Right lobe of liver (tissue), 6 donors: Measurements from ENCODE around the gene NDUFAF5. TPM values are rescaled to one million over a fixed set of nuclear protein-coding genes. Genes with fewer than 3 reads are reported as not detected.
"Not testable (repeated sequence)": the region's sequence is repeated elsewhere in the genome, so short reads cannot be mapped to it uniquely, and the experiment has no call there.

ENCODE experiments used
- ATAC-seq, 4 donors: fragments of 200-7000 bp; cut with Tn5 transposase; one replicate each; pipeline ENCODE4 v1.9.1; 2020; ENCODE audit warnings: mild to moderate bottlenecking in 4 of 4, moderate library complexity in 4 of 4
- DNase-seq, 3 donors: peaks; one replicate each; pipeline ENCODE4 v3.0.0-alpha.2; 2020
- H3K27ac ChIP-seq, 3 donors: fragments of 200-600 bp; one replicate each; pipeline ENCODE4 v1.8.0; 2022
- H3K27me3 ChIP-seq, 2 donors: fragments of 200-600 bp; one replicate each; pipeline ENCODE4 v1.8.0; 2022
- H3K36me3 ChIP-seq, 4 donors: fragments of 200-600 bp; sonication (generic) in 1 of 4; one replicate each; pipeline versions ENCODE4 v1.5.1 to v1.8.0; 2017 to 2022; ENCODE audit warnings: control low read depth in 1 of 4
- H3K4me1 ChIP-seq, 4 donors: fragments of 200-600 bp; sonication (generic) in 1 of 4; one replicate each; pipeline versions ENCODE4 v1.5.1 to v1.8.0; 2017 to 2022; ENCODE audit warnings: control low read depth in 1 of 4
- H3K4me3 ChIP-seq, 3 donors: fragments of 200-600 bp; one replicate each; pipeline ENCODE4 v1.8.0; 2022
- H3K9me3 ChIP-seq, 4 donors: fragments of 200-600 bp; sonication (generic) in 1 of 4; one replicate each; pipeline versions ENCODE4 v1.5.1 to v1.8.0; 2017 to 2022; ENCODE audit warnings: control low read depth in 1 of 4
- CTCF ChIP-seq, 4 donors: fragments of 200-600 bp in 3 of 4; fragments of 450-650 bp in 1 of 4; IDR thresholded peaks; one replicate each; pipeline versions ENCODE4 v1.5.1 to v1.8.0; 2016 to 2022; ENCODE audit warnings: antibody characterized with exemption in 4 of 4, mild to moderate bottlenecking in 2 of 4
- POLR2A ChIP-seq: fragments of 450-650 bp; IDR thresholded peaks from one replicate; pipeline ENCODE4 v1.6.1; 2017; ENCODE audit warnings: antibody characterized with exemption, mild to moderate bottlenecking
- WGBS: methylation state at CpG from one replicate; pipeline ENCODE4 v1.1.6; 2018; ENCODE audit warnings: low coverage, low lambda C conversion rate; ENCODE audit not compliant: insufficient coverage; ENCODE audit errors: missing lambda C conversion rate; 5-methylcytosine and 5-hydroxymethylcytosine counted together
- intact Hi-C, 2 donors: fragments of 100-400 bp; cut with DNase I; formaldehyde crosslinking; loops; one replicate each; pipeline versions ENCODE4 v1.11.2 to v1.14.1; 2022
- long read RNA-seq: library from polyadenylated mRNA; unstranded; transcript quantifications from one replicate; pipeline ENCODE4 v2.0.0, GENCODE V29; 2019
- total RNA-seq, 6 experiments: library from RNA; depleted of rRNA in 2 of 6; stranded (reverse); fragments of >200 nt in 2 of 6; fragmentation: NEBNext Ultra II Directional in 3 of 6; extraction: Animal tissue kit (Norgen Biotek cat#: 25700) in 3 of 6; gene quantifications; one replicate each; pipeline versions ENCODE4 v1.1.0 to v1.2.4, GENCODE V29; 2016 to 2023
- donor health status: DM: no; HTN: yes; CAD: no.
- donor health status: DM: no; HTN: no; CAD: no.
- donor health status: DM: no; HTN: no; CAD: no.
- donor health status: DM: no; HTN: yes; CAD: no.
- donor health status: DM: no; HTN: yes; CAD: no.

The NDUFAF5 gene, protein sequence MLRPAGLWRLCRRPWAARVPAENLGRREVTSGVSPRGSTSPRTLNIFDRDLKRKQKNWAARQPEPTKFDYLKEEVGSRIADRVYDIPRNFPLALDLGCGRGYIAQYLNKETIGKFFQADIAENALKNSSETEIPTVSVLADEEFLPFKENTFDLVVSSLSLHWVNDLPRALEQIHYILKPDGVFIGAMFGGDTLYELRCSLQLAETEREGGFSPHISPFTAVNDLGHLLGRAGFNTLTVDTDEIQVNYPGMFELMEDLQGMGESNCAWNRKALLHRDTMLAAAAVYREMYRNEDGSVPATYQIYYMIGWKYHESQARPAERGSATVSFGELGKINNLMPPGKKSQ
- 10 to 100 TPM in 5 of 6 experiments, 1 to 10 TPM in 1; 9.8 to 15.9 (median 11.7) TPM for total RNA-seq
- long read RNA-seq, partial matches to known transcripts = 0 of 1 reads
- long read RNA-seq, other reads (novel, unspliced or antisense) = 0 of 1 reads

- ATAC-seq = peak; percentile 92 to 98 (median 94)
- TF ChIP-seq POLR2A (peak; percentile 71), CTCF (IDR thresholded peaks at IDR 0.05) (no peak)
- peaks cover 0 to 34% (median 13%) of the 10 kb centered on the region in 4 donors for H3K4me1 ChIP-seq
- intact Hi-C loops = no loop called here
- no peaks in the 10 kb centered on the region for H3K27me3 ChIP-seq
- peak within 1 kb of the TSS; percentile 79 to 90 (median 89) for H3K4me3 ChIP-seq
- no peaks in the 10 kb centered on the region for H3K9me3 ChIP-seq
- WGBS = under 1% methylated on average over 15 of the region's 54 CpGs
- H3K27ac ChIP-seq = peak within 1 kb of the TSS; percentile 78 to 98 (median 96)
- peak; percentile 93 to 96 (median 96) for DNase-seq
- H3K36me3 ChIP-seq = peaks cover 0 to 30% (median under 1%) of the 10 kb centered on the region in 4 donors
Observed at GRCh38 chr20:13784893-13785715, at the start of gene NDUFAF5, which contains the start of gene ESF1. TSS of gene NDUFAF5 (plus strand) at chr20:13785028. CDS start at chr20:13785069, 41 bp downstream. TSS of gene ESF1 (minus strand) at chr20:13784919. CDS start at chr20:13783140, 1,779 bp downstream.

DNA sequence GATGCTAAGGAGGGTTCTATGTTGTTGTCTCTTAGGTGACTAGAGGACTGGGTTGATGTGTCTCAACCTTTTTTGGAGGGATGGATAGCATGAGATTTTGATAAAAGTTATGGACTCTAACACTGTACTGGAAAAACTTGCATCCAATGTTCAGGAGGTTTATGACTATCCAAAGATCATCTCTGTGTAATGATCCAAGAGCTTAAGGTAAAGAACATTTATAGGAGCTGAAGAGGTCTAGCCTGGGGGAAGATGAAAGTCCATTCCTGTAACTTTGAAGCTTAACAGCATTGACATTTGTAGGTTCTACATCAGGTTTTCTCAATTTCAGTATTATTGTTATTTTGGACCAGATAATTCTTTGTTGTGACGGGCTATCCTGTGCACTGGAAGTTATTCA lies 49.0 kb upstream of the NDUFAF5 start:
- no peak for TF ChIP-seq POLR2A
- no peak for TF ChIP-seq CTCF (IDR thresholded peaks at IDR 0.05)
- 93% methylated on average over 1 of the region's 1 CpG for WGBS
- no peaks in the 10 kb centered on the region for H3K9me3 ChIP-seq
- ATAC-seq (no peak), DNase-seq (no peak)
- intact Hi-C loops = no loop called here
- H3K27me3 ChIP-seq = no peaks in the 10 kb centered on the region
- peaks cover 0 to 10% (median 3%) of the 10 kb centered on the region in 4 donors for H3K36me3 ChIP-seq
- H3K4me1 ChIP-seq = no peaks in the 10 kb centered on the region
- no peak overlapping the region for H3K27ac ChIP-seq
- no peak overlapping the region for H3K4me3 ChIP-seq

- Histone ChIP-seq H3K4me3 (no peak overlapping the region), H3K4me1 (no peaks in the 10 kb centered on the region), H3K27me3 (no peaks in the 10 kb centered on the region), H3K27ac (no peak overlapping the region), H3K36me3 (peaks cover 0 to 10% (median 3%) of the 10 kb centered on the region in 4 donors), H3K9me3 (no peaks in the 10 kb centered on the region)
- TF ChIP-seq POLR2A (no peak), CTCF (IDR thresholded peaks at IDR 0.05) (no peak)
- DNase-seq (no peak), ATAC-seq (no peak)
- intact Hi-C loops = no loop called here
- WGBS = 73% methylated on average over 3 of the region's 3 CpGs
Observed at GRCh38 chr20:13736436-13737191, 48.2 kb upstream of the NDUFAF5 start.

- H3K27ac ChIP-seq, H3K27me3 ChIP-seq, intact Hi-C loops, H3K4me1 ChIP-seq, ATAC-seq, DNase-seq, H3K9me3 ChIP-seq, H3K36me3 ChIP-seq, H3K4me3 ChIP-seq: not testable (repeated sequence)
- 100% methylated on average over 1 of the region's 1 CpG for WGBS
Observed at GRCh38 chr20:13738187-13738586, 46.6 kb upstream of the NDUFAF5 start.
